Endodermal cell (in vitro differentiated cells): ENCODE measurements around the gene NELFCD. TPM values are rescaled to one million over a fixed set of nuclear protein-coding genes. Genes with fewer than 3 reads are reported as not detected.

ENCODE experiments used
- DNase-seq: peaks from one replicate; pipeline ENCODE4 v3.0.0-alpha.2; 2017
- H3K27ac ChIP-seq: 2 replicates; pipeline ENCODE4 v1.5.1; 2013; ENCODE audit warnings: mild to moderate bottlenecking, low read depth, low read length, moderate library complexity
- H3K27me3 ChIP-seq: 2 replicates; pipeline ENCODE4 v1.6.1; 2013; ENCODE audit warnings: mild to moderate bottlenecking, low read length, moderate library complexity; ENCODE audit not compliant: insufficient read depth, control insufficient read depth, poor library complexity, severe bottlenecking
- H3K36me3 ChIP-seq: 2 replicates; pipeline ENCODE4 v1.7.0; 2013; ENCODE audit warnings: mild to moderate bottlenecking, low read length, moderate library complexity; ENCODE audit not compliant: control insufficient read depth, insufficient read depth
- H3K4me1 ChIP-seq: one replicate; pipeline ENCODE4 v1.7.0; 2013; ENCODE audit warnings: low read length; ENCODE audit not compliant: control insufficient read depth, insufficient read depth
- H3K4me3 ChIP-seq: 2 replicates; pipeline ENCODE4 v1.5.1; 2013; ENCODE audit warnings: mild to moderate bottlenecking, low read length, moderate library complexity
- H3K9ac ChIP-seq: 2 replicates; pipeline ENCODE4 v1.6.1; 2013; ENCODE audit warnings: mild to moderate bottlenecking, low read length, moderate library complexity; ENCODE audit not compliant: poor library complexity, severe bottlenecking; ENCODE audit errors: extremely low read depth
- H3K9me3 ChIP-seq: 2 replicates; pipeline ENCODE4 v1.6.1; 2013; ENCODE audit warnings: mild to moderate bottlenecking, low read length, moderate library complexity; ENCODE audit not compliant: control insufficient read depth
- H3K27ac Mint-ChIP-seq: 2 replicates; pipeline ENCODE4 v1.8.0; 2020; ENCODE audit warnings: mixed read lengths
- H3K27me3 Mint-ChIP-seq: 2 replicates; pipeline ENCODE4 v1.8.0; 2021; ENCODE audit warnings: mild to moderate bottlenecking, mixed read lengths; ENCODE audit not compliant: insufficient read depth
- H3K36me3 Mint-ChIP-seq: 2 replicates; pipeline ENCODE4 v1.8.0; 2020; ENCODE audit warnings: low read depth, mixed read lengths
- H3K4me1 Mint-ChIP-seq: 2 replicates; pipeline ENCODE4 v1.8.0; 2020; ENCODE audit warnings: mixed read lengths
- H3K4me3 Mint-ChIP-seq: 2 replicates; pipeline ENCODE4 v1.8.0; 2020; ENCODE audit warnings: mild to moderate bottlenecking, moderate library complexity, mixed read lengths
- H3K9me3 Mint-ChIP-seq: 2 replicates; pipeline ENCODE4 v1.8.0; 2020; ENCODE audit warnings: mild to moderate bottlenecking, mixed read lengths
- CTCF ChIP-seq: fragments of 200-600 bp; sonication (generic); conservative IDR thresholded peaks from 2 replicates; pipeline ENCODE4 v1.5.0; 2021; ENCODE audit warnings: antibody characterized with exemption, mild to moderate bottlenecking
- WGBS, 2 experiments: methylation state at CpG; one replicate each; pipeline versions ENCODE4 v1.1.5 to v1.1.7; 2013; ENCODE audit warnings: missing lambda C conversion rate in 2 of 2, mixed read lengths in 1 of 2; ENCODE audit not compliant: insufficient coverage in 1 of 2, insufficient read length in 1 of 2; 5-methylcytosine and 5-hydroxymethylcytosine counted together
- total RNA-seq, 2 donors: library from RNA; stranded (reverse); fragmentation: NEBNext Ultra II Directional in 1 of 2; extraction: Animal tissue kit (Norgen Biotek cat#: 25700) in 1 of 2; gene quantifications; 2 replicates in 1 of 2; 3 replicates in 1 of 2; pipeline ENCODE4 v1.2.1, GENCODE V29; 2021

NELFCD gene
- total RNA-seq, 2 donors from 2014 or later, result 66.6 to 72.5 TPM

GRCh38 chr20:58995461-58996225, 14.6 kb downstream of the NELFCD start:
- H3K4me1 ChIP-seq, result no peaks in the 10 kb centered on the region
- Mint-ChIP-seq H3K4me1 (no peaks in the 10 kb centered on the region), H3K4me3 (no peak overlapping the region), H3K36me3 (peaks cover 83% of the 10 kb centered on the region), H3K27me3 (no peaks in the 10 kb centered on the region), H3K9me3 (no peaks in the 10 kb centered on the region), H3K27ac (peak overlapping the region; percentile 39)
- no peaks in the 10 kb centered on the region for H3K9me3 ChIP-seq
- peaks cover 62% of the 10 kb centered on the region for H3K36me3 ChIP-seq
- no peak for TF ChIP-seq CTCF
- 92 to 95% methylated on average over 14 to 18 of the region's 18 CpGs for WGBS, 2 experiments
- no peaks in the 10 kb centered on the region for H3K27me3 ChIP-seq
- DNase-seq, result no peak
- no peak overlapping the region for H3K27ac ChIP-seq
- no peak overlapping the region for H3K4me3 ChIP-seq
- no peak overlapping the region for H3K9ac ChIP-seq

- WGBS, 2 experiments, result 92 to 96% methylated on average over 12 of the region's 12 CpGs
- Mint-ChIP-seq H3K27me3 (no peaks in the 10 kb centered on the region), H3K9me3 (no peaks in the 10 kb centered on the region), H3K4me1 (no peaks in the 10 kb centered on the region), H3K36me3 (peaks cover 78% of the 10 kb centered on the region), H3K4me3 (no peak overlapping the region), H3K27ac (no peak overlapping the region)
- H3K9me3 ChIP-seq, result no peaks in the 10 kb centered on the region
- TF ChIP-seq CTCF, result no peak
- no peak overlapping the region for H3K4me3 ChIP-seq
- H3K27ac ChIP-seq, result no peak overlapping the region
- H3K36me3 ChIP-seq, result peaks cover 56% of the 10 kb centered on the region
- no peak for DNase-seq
- H3K4me1 ChIP-seq, result no peaks in the 10 kb centered on the region
- H3K9ac ChIP-seq, result no peak overlapping the region
- H3K27me3 ChIP-seq, result no peaks in the 10 kb centered on the region
Measured at GRCh38 chr20:58996226-58996611, 15.2 kb downstream of the NELFCD start.

- no peaks in the 10 kb centered on the region for H3K4me1 ChIP-seq
- H3K9ac ChIP-seq, result no peak overlapping the region
- no peaks in the 10 kb centered on the region for H3K27me3 Mint-ChIP-seq
- no peaks in the 10 kb centered on the region for H3K4me1 Mint-ChIP-seq
- H3K27me3 ChIP-seq, result no peaks in the 10 kb centered on the region
- H3K27ac Mint-ChIP-seq, result no peak overlapping the region
- 97 to 99% methylated on average over 15 to 24 of the region's 24 CpGs for WGBS, 2 experiments
- DNase-seq, result no peak
- H3K4me3 ChIP-seq, result no peak overlapping the region
- H3K9me3 Mint-ChIP-seq, result no peaks in the 10 kb centered on the region
- no peak for TF ChIP-seq CTCF
- no peak overlapping the region for H3K4me3 Mint-ChIP-seq
- no peaks in the 10 kb centered on the region for H3K9me3 ChIP-seq
- peaks cover 72% of the 10 kb centered on the region for H3K36me3 Mint-ChIP-seq
- H3K27ac ChIP-seq, result peak overlapping the region; percentile 9
- H3K36me3 ChIP-seq, result peaks cover 46% of the 10 kb centered on the region
Measured at GRCh38 chr20:58997141-58997770, 16.2 kb downstream of the NELFCD start.
